Activated naive CD8-positive, alpha-beta T cell treated with anti-CD3 and anti-CD28 coated beads, Interleukin-2, amount 50 U/mL, for 16 hours (primary cell): Measurements from ENCODE around the gene FBLN1.

Experiments used
- DNase-seq: peaks from one replicate; pipeline ENCODE4 v3.0.0-alpha.2; 2020; ENCODE audit warnings: low read depth, low spot score

Gene FBLN1

GRCh38 chr22:45503050-45503815 is 550 bp downstream of the FBLN1 start:
- no peak for DNase-seq

- DNase-seq: no peak
Observed at GRCh38 chr22:45503816-45504372, 1.2 kb downstream of the FBLN1 start.

- no peak for DNase-seq
Observed at GRCh38 chr22:45504373-45505341, 2.0 kb downstream of the FBLN1 start.

- DNase-seq: no peak
Observed at GRCh38 chr22:45505991-45506747, 3.5 kb downstream of the FBLN1 start.

- no peak for DNase-seq
Observed at GRCh38 chr22:45506816-45507360, 4.2 kb downstream of the FBLN1 start.

- no peak for DNase-seq
Observed at GRCh38 chr22:45507798-45508197, 5.1 kb downstream of the FBLN1 start.

GRCh38 chr22:45508814-45509213 is 6.1 kb downstream of the FBLN1 start:
- DNase-seq: no peak

- DNase-seq: no peak
Observed at GRCh38 chr22:45510376-45511232, 7.9 kb downstream of the FBLN1 start.

GRCh38 chr22:45511847-45512261 is 9.2 kb downstream of the FBLN1 start:
- no peak for DNase-seq

- no peak for DNase-seq
Observed at GRCh38 chr22:45512363-45512762, 9.7 kb downstream of the FBLN1 start.

GRCh38 chr22:45515676-45516075 is 13.0 kb downstream of the FBLN1 start:
- no peak for DNase-seq

- no peak for DNase-seq
Observed at GRCh38 chr22:45516163-45516562, 13.5 kb downstream of the FBLN1 start.

GRCh38 chr22:45516923-45517675 is 14.4 kb downstream of the FBLN1 start:
- no peak for DNase-seq

GRCh38 chr22:45518136-45518535 is 15.5 kb downstream of the FBLN1 start:
- DNase-seq: no peak

GRCh38 chr22:45518580-45518991 is 15.9 kb downstream of the FBLN1 start:
- no peak for DNase-seq

- no peak for DNase-seq
Observed at GRCh38 chr22:45521178-45521577, 18.5 kb downstream of the FBLN1 start.

GRCh38 chr22:45522462-45522861 is 19.8 kb downstream of the FBLN1 start:
- DNase-seq: no peak

- no peak for DNase-seq
Observed at GRCh38 chr22:45524157-45524556, 21.5 kb downstream of the FBLN1 start.

GRCh38 chr22:45524966-45525365 is 22.3 kb downstream of the FBLN1 start:
- no peak for DNase-seq

GRCh38 chr22:45525480-45525879 is 22.8 kb downstream of the FBLN1 start:
- no peak for DNase-seq
